GM13977 (cell line): ENCODE measurements around the gene LDLRAD4.

Source experiments
- DNase-seq: peaks from one replicate; pipeline ENCODE4 v3.0.0; 2012; ENCODE audit warnings: low spot score
- CTCF ChIP-seq: IDR thresholded peaks from 2 replicates; pipeline ENCODE4 v1.5.1; 2012; ENCODE audit warnings: mild to moderate bottlenecking, control low read depth; ENCODE audit not compliant: insufficient read depth; ENCODE audit errors: extremely low read depth, missing control alignments
- in situ Hi-C: fragments of 300-500 bp; cut with MboI; formaldehyde crosslinking; loops from one replicate; pipeline ENCODE4 v1.12.0; 2022; ENCODE audit warnings: low sequenced_read_pairs, low pct_unique_long_range_greater_than_20kb, mixed read lengths, inconsistent platforms; ENCODE audit not compliant: unreplicated experiment

The LDLRAD4 gene

GRCh38 chr18:13534631-13535030, 316.1 kb downstream of the LDLRAD4 start:
- DNase-seq: no peak
- in situ Hi-C loops: no loop called here
- TF ChIP-seq CTCF: no peak

GRCh38 chr18:13536578-13536977, 318.0 kb downstream of the LDLRAD4 start:
- TF ChIP-seq CTCF: no peak
- in situ Hi-C loops: no loop called here

GRCh38 chr18:13537022-13537780, 318.6 kb downstream of the LDLRAD4 start:
- TF ChIP-seq CTCF: no peak
- no peak for DNase-seq
- in situ Hi-C loops: no loop called here

More at GRCh38 chr18:13536578-13536977, 318.0 kb downstream of the LDLRAD4 start:
- no peak for DNase-seq

- TF ChIP-seq CTCF: no peak
- in situ Hi-C loops: no loop called here
- no peak for DNase-seq
Measured at GRCh38 chr18:13538630-13539029, 320.1 kb downstream of the LDLRAD4 start.

- in situ Hi-C loops: no loop called here
- TF ChIP-seq CTCF: no peak
- no peak for DNase-seq
Measured at GRCh38 chr18:13539050-13539449, 320.5 kb downstream of the LDLRAD4 start.

GRCh38 chr18:13539843-13540476, 321.4 kb downstream of the LDLRAD4 start:
- no peak for TF ChIP-seq CTCF
- DNase-seq: no peak
- in situ Hi-C loops: no loop called here
